ELF-1 (cell line): ENCODE results near the gene NME7.
A peak's percentile ranks its signal among the peaks of the same experiment; 100 is the strongest.

Experiments
- DNase-seq: peaks from one replicate; pipeline ENCODE4 v3.0.0-alpha.2; 2016; ENCODE audit warnings: low read depth, low spot score

NME7 gene

GRCh38 chr1:169107603-169108208 is 259.9 kb downstream of the NME7 start:
- no peak for DNase-seq

GRCh38 chr1:169106921-169107602 is 260.5 kb downstream of the NME7 start:
- DNase-seq: no peak

- DNase-seq: peak; percentile 95
Observed at GRCh38 chr1:169106095-169106920, 261.3 kb downstream of the NME7 start, which contains the start of gene ATP1B1. ATP1B1 (plus strand) TSS chr1:169106690; CDS start chr1:169106830, 140 bp downstream.

GRCh38 chr1:169105434-169106094 is 262.0 kb downstream of the NME7 start:
- DNase-seq: peak; percentile 77

- no peak for DNase-seq
Observed at GRCh38 chr1:169105087-169105433, 262.5 kb downstream of the NME7 start.

GRCh38 chr1:169103480-169103893 is 264.1 kb downstream of the NME7 start:
- no peak for DNase-seq

GRCh38 chr1:169103002-169103401 is 264.6 kb downstream of the NME7 start:
- no peak for DNase-seq

GRCh38 chr1:169102567-169102966 is 265.0 kb downstream of the NME7 start:
- peak; percentile 45 for DNase-seq

GRCh38 chr1:169100651-169101088 is 266.9 kb downstream of the NME7 start:
- no peak for DNase-seq

GRCh38 chr1:169100208-169100607 is 267.4 kb downstream of the NME7 start:
- no peak for DNase-seq

GRCh38 chr1:169099561-169099960 is 268.0 kb downstream of the NME7 start:
- DNase-seq: no peak

- no peak for DNase-seq
Observed at GRCh38 chr1:169098380-169098779, 269.2 kb downstream of the NME7 start.

- DNase-seq: no peak
Observed at GRCh38 chr1:169094897-169095569, 272.6 kb downstream of the NME7 start.

GRCh38 chr1:169092399-169092798 is 275.2 kb downstream of the NME7 start:
- DNase-seq: no peak

GRCh38 chr1:169091480-169091941 is 276.1 kb downstream of the NME7 start:
- DNase-seq: no peak

GRCh38 chr1:169090900-169091311 is 276.7 kb downstream of the NME7 start:
- no peak for DNase-seq

GRCh38 chr1:169090308-169090899 is 277.2 kb downstream of the NME7 start:
- DNase-seq: no peak

GRCh38 chr1:169089776-169090175 is 277.8 kb downstream of the NME7 start:
- DNase-seq: no peak

- no peak for DNase-seq
Observed at GRCh38 chr1:169087876-169088275, 279.7 kb downstream of the NME7 start.

GRCh38 chr1:169086603-169087455 is 280.8 kb downstream of the NME7 start:
- DNase-seq: no peak
